Testis (tissue), 3 donors: ENCODE measurements around the gene CNNM2. TPM values are rescaled to one million over a fixed set of nuclear protein-coding genes. Genes with fewer than 3 reads are reported as not detected.
A peak's percentile ranks its signal among the peaks of the same experiment; 100 is the strongest.

Experiments used
- DNase-seq: peaks from one replicate; pipeline ENCODE4 v3.0.0-alpha.2; 2019
- H3K27ac ChIP-seq, 2 donors: fragments of 200-600 bp; sonication (generic); one replicate each; pipeline ENCODE4 v1.5.1; 2019
- H3K27me3 ChIP-seq: fragments of 200-600 bp; sonication (generic); one replicate; pipeline ENCODE4 v1.5.1; 2019
- H3K36me3 ChIP-seq: fragments of 200-600 bp; sonication (generic); one replicate; pipeline ENCODE4 v1.5.1; 2017; ENCODE audit warnings: low read depth; ENCODE audit errors: missing control alignments
- H3K4me1 ChIP-seq: fragments of 200-600 bp; sonication (generic); one replicate; pipeline ENCODE4 v1.5.1; 2019
- H3K4me3 ChIP-seq, 2 donors: fragments of 200-600 bp; sonication (generic); one replicate each; pipeline ENCODE4 v1.5.1; 2017 to 2019
- H3K9me3 ChIP-seq: fragments of 200-600 bp; sonication (generic); one replicate; pipeline ENCODE4 v1.5.1; 2017
- POLR2A ChIP-seq: fragments of 450-650 bp; IDR thresholded peaks from one replicate; pipeline ENCODE4 v1.6.1; 2017; ENCODE audit warnings: antibody characterized with exemption, mild to moderate bottlenecking, moderate library complexity
- WGBS, 2 donors: methylation state at CpG; one replicate each; pipeline ENCODE4 v1.1.5; 2018; 5-methylcytosine and 5-hydroxymethylcytosine counted together
- intact Hi-C: fragments of 100-400 bp; cut with DNase I; formaldehyde crosslinking; loops from one replicate; pipeline ENCODE4 v1.15.1; 2023; ENCODE audit warnings: low total_unique reads
- polyA plus RNA-seq: library from polyadenylated mRNA; stranded (reverse); fragments of 350-450 nt; fragmentation: Illumina TruSeq; extraction: RNeasy Lipid Tissue Mini Kit (QIAGEN cat#74804); gene quantifications from one replicate; pipeline ENCODE4 v1.2.3, GENCODE V29; 2014; ENCODE audit warnings: low read depth, low replicate concordance; ENCODE audit not compliant: insufficient read depth
- total RNA-seq, 2 donors: library from RNA; depleted of rRNA; stranded (reverse); fragments of >200 nt; gene quantifications; one replicate each; pipeline ENCODE4 v1.2.3, GENCODE V29; 2016
- TF ChIP-seq, protein P1 (sequence below), 3 experiments: fragments of 450-650 bp in 2 of 3; fragments of 200-600 bp in 1 of 3; sonication (generic) in 1 of 3; IDR thresholded peaks; one replicate each; pipeline ENCODE4 v1.5.1; 2016 to 2019; ENCODE audit warnings: antibody characterized with exemption in 3 of 3, mild to moderate bottlenecking in 2 of 3, moderate library complexity in 1 of 3

CNNM2 gene
- total and polyA plus RNA-seq, 3 donors from 2014 or later, result 9.8 to 30.5 (median 24.2) TPM

GRCh38 chr10:103083266-103083976 is 165.3 kb downstream of the CNNM2 start:
- H3K9me3 ChIP-seq, result no peaks in the 10 kb centered on the region
- no peak overlapping the region for H3K4me3 ChIP-seq
- no peak for DNase-seq
- TF ChIP-seq, protein P1, sequence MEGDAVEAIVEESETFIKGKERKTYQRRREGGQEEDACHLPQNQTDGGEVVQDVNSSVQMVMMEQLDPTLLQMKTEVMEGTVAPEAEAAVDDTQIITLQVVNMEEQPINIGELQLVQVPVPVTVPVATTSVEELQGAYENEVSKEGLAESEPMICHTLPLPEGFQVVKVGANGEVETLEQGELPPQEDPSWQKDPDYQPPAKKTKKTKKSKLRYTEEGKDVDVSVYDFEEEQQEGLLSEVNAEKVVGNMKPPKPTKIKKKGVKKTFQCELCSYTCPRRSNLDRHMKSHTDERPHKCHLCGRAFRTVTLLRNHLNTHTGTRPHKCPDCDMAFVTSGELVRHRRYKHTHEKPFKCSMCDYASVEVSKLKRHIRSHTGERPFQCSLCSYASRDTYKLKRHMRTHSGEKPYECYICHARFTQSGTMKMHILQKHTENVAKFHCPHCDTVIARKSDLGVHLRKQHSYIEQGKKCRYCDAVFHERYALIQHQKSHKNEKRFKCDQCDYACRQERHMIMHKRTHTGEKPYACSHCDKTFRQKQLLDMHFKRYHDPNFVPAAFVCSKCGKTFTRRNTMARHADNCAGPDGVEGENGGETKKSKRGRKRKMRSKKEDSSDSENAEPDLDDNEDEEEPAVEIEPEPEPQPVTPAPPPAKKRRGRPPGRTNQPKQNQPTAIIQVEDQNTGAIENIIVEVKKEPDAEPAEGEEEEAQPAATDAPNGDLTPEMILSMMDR (IDR thresholded peaks at IDR 0.05), result no peak
- TF ChIP-seq POLR2A, result no peak
- H3K4me1 ChIP-seq, result no peaks in the 10 kb centered on the region
- H3K36me3 ChIP-seq, result no peaks in the 10 kb centered on the region
- intact Hi-C loops, result no loop called here
- 80 to 96% methylated on average over 7 of the region's 7 CpGs for WGBS, 2 donors
- no peaks in the 10 kb centered on the region for H3K27me3 ChIP-seq
- no peak overlapping the region for H3K27ac ChIP-seq

GRCh38 chr10:103083977-103084320 is 165.9 kb downstream of the CNNM2 start:
- intact Hi-C loops, result no loop called here
- no peak for TF ChIP-seq POLR2A
- TF ChIP-seq, protein P1 (IDR thresholded peaks at IDR 0.05), result no peak
- no peaks in the 10 kb centered on the region for H3K9me3 ChIP-seq
- H3K4me1 ChIP-seq, result no peaks in the 10 kb centered on the region
- DNase-seq, result no peak
- H3K27ac ChIP-seq, result no peak overlapping the region
- H3K27me3 ChIP-seq, result no peaks in the 10 kb centered on the region
- 91 to 92% methylated on average over 5 of the region's 5 CpGs for WGBS, 2 donors
- no peak overlapping the region for H3K4me3 ChIP-seq
- no peaks in the 10 kb centered on the region for H3K36me3 ChIP-seq

DNA sequence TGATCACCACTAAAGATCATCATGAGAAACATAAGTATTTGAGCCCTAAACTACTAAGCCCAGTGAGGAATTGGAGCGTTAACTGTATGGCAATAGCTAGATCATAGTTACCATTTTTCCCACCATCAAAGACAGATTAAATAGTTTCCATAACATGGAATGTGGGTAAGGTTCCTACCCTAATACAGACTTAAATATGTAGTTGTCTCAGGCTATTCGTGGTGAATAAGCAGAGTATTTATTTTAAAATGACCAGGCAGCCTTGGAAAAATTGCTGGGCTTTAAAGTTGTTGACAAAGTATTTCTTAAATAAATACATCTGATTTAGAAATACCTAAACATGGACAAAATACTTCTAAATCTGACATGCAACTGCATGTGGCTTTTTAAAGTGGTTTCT is 168.2 kb downstream of the CNNM2 start:
- TF ChIP-seq, protein P1 (IDR thresholded peaks at IDR 0.05), result no peak
- no peak for TF ChIP-seq POLR2A
- no peak overlapping the region for H3K4me3 ChIP-seq
- 76 to 77% methylated on average over 2 of the region's 2 CpGs for WGBS, 2 donors
- H3K27ac ChIP-seq, result peak overlapping the region in 1 of 2 donors; percentile 50
- H3K9me3 ChIP-seq, result no peaks in the 10 kb centered on the region
- no peaks in the 10 kb centered on the region for H3K4me1 ChIP-seq
- H3K27me3 ChIP-seq, result no peaks in the 10 kb centered on the region
- DNase-seq, result no peak
- intact Hi-C loops, result no loop called here
- no peaks in the 10 kb centered on the region for H3K36me3 ChIP-seq

DNA sequence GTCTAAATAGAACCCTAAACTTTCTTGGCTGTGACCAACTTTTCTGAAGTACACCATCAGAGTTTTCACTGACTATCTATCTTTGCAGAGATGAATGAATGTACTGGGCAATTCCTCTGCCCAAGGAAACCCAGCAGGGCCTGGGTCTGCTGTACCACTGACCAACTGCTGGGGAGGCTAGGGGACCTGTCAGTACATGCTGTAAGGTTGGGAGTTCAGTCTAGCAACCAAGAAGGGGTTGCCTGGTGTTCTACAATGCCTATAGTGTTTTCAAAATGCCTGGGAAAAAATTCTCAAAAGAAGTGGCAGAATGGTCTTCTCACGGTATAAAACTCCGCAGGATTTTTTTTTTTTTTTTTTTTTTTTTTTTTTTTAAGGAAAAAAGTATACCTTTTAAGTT is 168.7 kb downstream of the CNNM2 start:
- H3K9me3 ChIP-seq, result no peaks in the 10 kb centered on the region
- no peaks in the 10 kb centered on the region for H3K4me1 ChIP-seq
- WGBS, 2 donors, result 47 to 81% methylated on average over 2 of the region's 2 CpGs
- H3K27ac ChIP-seq, result no peak overlapping the region
- no peaks in the 10 kb centered on the region for H3K36me3 ChIP-seq
- H3K27me3 ChIP-seq, result no peaks in the 10 kb centered on the region
- no peak overlapping the region for H3K4me3 ChIP-seq
- intact Hi-C loops, result no loop called here
- TF ChIP-seq POLR2A, result no peak
- TF ChIP-seq, protein P1 (IDR thresholded peaks at IDR 0.05), result no peak
- DNase-seq, result no peak

GRCh38 chr10:103089493-103089892 is 171.4 kb downstream of the CNNM2 start:
- Histone ChIP-seq H3K27ac (no peak overlapping the region), H3K27me3 (no peaks in the 10 kb centered on the region), H3K9me3 (no peaks in the 10 kb centered on the region), H3K4me1 (no peaks in the 10 kb centered on the region), H3K36me3 (no peaks in the 10 kb centered on the region), H3K4me3 (no peak overlapping the region)
- no peak for DNase-seq
- TF ChIP-seq POLR2A, result no peak
- TF ChIP-seq, protein P1 (IDR thresholded peaks at IDR 0.05), result no peak
- WGBS, 2 donors, result 85 to 91% methylated on average over 10 of the region's 10 CpGs
- intact Hi-C loops, result no loop called here
